GM12873 (cell line): ENCODE results near the gene ARSI.

Experiments used
- TF ChIP-seq, protein P1 (sequence below): IDR thresholded peaks from 2 replicates; pipeline ENCODE4 v1.5.1; 2012; ENCODE audit warnings: low read depth, mild to moderate bottlenecking, moderate library complexity, low read length, control low read depth; ENCODE audit not compliant: insufficient read depth; ENCODE audit errors: missing control alignments

ARSI gene

DNA sequence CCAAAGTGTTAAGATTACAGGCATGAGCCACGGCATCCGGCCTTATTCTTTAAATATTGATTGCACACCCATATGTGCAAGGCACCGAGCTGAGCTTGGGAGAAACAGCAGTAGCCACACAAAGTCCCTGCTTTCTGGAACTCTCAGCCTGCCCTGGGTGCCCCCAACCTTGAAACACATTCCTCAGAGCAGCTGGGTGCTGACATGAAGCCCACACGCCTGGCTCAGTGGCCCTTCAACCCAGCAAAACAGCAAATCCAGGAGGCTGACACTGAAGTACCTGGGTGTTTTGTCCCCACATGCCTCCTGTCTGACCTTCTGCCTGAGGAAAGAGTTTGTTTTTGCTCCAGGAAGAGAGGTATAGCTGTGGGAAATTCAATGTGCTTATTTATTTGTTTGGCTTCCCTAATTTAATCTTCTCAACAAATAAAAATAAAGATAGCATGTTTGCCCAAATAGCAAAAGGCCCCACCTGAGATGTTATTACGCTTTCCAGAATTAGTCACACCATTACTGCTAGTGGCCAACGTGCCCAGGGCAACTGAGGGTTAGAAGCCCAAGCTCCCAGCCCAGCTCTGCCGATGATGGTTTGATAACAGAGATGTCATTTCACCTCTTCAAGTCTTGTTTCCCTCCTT is 41.4 kb upstream of the ARSI start:
- TF ChIP-seq, protein P1, sequence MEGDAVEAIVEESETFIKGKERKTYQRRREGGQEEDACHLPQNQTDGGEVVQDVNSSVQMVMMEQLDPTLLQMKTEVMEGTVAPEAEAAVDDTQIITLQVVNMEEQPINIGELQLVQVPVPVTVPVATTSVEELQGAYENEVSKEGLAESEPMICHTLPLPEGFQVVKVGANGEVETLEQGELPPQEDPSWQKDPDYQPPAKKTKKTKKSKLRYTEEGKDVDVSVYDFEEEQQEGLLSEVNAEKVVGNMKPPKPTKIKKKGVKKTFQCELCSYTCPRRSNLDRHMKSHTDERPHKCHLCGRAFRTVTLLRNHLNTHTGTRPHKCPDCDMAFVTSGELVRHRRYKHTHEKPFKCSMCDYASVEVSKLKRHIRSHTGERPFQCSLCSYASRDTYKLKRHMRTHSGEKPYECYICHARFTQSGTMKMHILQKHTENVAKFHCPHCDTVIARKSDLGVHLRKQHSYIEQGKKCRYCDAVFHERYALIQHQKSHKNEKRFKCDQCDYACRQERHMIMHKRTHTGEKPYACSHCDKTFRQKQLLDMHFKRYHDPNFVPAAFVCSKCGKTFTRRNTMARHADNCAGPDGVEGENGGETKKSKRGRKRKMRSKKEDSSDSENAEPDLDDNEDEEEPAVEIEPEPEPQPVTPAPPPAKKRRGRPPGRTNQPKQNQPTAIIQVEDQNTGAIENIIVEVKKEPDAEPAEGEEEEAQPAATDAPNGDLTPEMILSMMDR: no peak

DNA sequence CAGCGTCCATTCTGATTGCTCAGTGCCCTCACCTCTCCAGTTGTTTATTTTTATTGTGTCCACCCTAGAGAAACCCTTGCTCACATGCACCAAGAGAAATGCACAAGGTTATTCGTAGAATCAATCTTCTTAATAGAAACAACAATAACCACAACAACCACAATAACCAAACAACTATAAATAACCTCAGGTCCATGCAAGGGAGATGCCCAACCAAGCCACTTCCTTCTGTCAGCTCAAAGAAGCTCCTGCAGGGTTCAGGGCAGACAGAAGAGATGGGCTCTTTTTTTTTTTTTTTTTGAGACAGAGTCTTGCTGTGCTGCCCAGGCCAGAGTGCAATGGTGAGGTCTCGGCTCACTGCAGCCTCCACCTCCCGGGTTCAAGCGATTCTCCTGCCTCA is 39.9 kb upstream of the ARSI start:
- TF ChIP-seq, protein P1: no peak

DNA sequence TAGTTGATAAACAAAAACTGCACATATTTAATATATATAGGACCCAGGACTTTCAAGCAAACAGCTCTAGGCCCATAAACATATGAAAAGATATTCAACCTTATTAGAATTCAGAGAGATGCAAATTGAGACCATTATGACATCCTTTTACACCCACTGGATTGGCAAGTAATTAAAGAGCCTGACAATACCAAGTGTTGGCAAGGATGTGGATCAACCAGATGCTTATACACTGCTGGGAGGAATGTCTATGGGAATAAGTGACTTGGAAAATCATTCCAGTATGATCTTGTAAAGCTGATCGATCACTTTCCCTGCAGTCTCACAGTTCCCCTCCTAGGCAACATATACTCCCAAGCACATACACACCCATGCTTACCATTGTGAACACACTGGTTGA is 39.3 kb upstream of the ARSI start:
- TF ChIP-seq, protein P1: no peak

DNA sequence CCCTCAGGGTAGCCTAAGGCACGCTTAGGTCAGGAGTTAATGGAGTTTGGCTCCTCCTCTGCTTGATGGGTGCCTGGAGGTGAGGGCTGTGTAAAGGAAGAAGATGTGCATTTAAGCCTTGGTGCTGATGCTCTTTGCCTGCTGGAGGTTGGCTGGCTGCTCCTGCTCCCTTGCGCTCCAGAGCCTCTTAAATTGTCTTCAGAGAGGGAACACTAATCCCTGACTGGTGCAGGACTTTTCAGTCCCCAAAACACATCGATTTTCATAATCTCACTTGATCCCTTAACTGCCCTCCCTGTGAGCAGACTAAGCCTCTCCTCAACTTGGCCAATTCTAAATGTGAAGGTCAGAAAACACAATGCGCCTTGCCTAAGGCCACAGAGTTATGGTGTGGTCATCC is 38.6 kb upstream of the ARSI start:
- TF ChIP-seq, protein P1: no peak

DNA sequence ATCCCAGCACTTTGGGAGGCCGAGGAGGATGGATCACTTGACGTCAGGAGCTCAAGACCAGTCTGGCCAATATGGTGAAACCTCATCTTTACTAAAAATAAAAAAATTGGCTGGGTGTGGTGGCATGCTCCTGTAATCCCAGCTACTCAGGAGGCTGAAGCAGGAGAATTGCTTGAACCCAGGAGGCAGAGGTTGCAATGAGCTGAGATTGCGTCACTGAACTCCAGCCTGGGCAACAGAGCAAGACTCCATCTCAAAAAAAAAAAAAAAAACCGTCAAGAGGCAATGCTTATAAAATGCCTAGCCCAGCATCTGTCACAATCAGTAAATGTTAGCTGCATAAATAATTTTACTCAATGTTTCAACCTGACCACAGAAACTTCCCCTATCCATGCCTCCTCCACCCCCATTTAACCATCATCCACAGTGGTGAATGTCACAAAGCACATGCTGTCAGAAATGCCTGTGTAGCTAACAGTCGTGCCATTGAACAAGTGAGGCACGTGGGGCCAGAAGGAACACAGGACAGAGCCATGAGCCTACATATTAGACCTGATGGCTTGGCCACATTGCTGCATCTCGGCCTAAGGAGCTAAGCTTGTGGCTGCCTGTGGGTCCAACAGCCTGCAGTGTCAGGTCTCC is 38.0 kb upstream of the ARSI start:
- TF ChIP-seq, protein P1: no peak

DNA sequence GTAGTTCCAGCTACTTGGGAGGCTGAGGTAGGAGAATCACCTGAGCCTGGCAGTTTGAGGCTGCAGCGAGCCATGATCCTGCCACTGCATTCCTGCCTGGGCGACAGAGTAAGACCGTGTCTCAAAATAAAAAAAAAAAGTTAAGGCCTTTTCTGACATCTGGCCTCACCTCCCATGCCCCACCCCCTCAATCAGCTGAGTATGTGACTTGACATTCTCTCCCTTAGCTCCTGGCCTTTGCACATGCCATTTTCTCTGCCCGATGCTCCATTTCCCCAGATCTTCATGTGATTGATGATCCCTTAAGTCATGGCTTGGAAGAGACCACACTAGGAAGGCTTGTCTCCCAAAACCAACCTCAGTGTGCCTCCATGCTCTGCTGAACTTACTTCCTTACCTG is 37.1 kb upstream of the ARSI start:
- TF ChIP-seq, protein P1: no peak

DNA sequence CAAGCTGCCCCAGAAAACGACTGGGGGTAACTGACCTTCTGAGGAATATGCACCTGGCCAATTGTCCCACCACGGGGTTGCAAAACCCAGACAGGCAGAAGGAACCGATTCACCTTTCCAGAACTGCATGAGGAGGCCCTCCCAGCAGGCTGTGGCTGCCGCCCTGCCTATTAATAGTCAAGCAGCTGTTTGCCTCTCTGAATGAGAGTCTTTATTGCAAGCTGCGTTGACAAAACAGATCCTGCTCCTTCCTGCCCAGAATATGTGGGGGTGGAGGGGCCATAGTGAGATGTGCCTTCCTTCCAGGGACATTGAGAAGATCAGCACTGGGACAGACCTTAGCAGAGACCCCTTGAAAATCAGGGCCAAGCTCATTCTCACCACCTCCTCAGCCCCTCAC is 36.5 kb upstream of the ARSI start:
- TF ChIP-seq, protein P1: no peak
